CD4-positive, alpha-beta T cell treated with Interleukin-12 subunit alpha and Interleukin-12 subunit beta, for 1 hour (primary cell): Measurements from ENCODE around the gene OGDHL.

Experiments used
- DNase-seq: peaks from one replicate; pipeline ENCODE4 v3.0.0-alpha.2; 2020

The OGDHL gene

DNA sequence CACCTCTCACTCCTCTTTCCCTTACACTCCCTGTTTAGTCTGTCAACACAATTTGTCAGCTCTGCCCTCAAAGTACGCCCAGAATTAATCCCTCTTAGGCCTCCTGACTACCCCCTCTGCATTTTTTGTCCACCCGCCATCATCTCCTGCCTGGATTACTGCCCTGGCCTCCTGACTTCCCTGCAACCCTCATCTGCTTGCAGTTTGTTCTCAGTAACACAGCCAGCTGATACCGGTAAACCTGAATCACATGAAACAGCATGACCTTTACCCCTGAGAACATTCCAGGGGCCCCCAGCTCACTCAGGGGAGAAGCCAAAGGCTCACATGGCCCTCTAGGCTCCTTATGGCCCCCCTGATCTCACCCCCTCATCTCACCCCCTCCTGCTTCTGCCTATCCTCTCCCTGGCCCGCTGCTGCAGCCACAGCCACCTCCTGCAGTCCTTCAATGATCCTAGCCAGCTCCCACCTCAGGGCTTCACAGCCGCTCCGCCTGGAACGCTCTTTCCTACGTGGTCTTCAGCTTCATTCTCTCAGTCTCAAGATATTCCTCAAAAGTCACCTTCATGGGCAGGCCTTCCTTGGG, 73.8 kb downstream of the OGDHL start:
- DNase-seq: no peak

DNA sequence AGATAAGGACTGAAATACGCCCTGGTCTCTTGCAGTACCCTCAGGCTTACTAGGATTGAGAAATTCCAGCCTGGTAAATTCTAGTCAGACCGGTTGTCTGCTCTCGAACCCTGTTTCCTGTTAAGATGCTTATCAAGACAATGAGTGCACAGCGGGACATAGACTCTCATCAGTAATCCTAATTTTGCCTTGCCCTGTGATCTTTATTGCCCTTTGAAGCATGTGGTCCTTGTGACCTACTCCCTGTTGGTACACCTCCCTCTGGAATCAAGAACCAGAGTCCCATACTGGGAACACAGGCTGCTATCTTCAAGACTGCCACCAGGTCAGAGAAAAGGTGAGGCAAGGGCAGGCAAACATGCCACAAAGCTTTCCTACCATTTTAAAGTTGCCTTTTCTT, 75.5 kb downstream of the OGDHL start:
- DNase-seq: no peak
